Renal pelvis (tissue), 4 donors: ENCODE measurements around the gene VEPH1. TPM values are rescaled to one million over a fixed set of nuclear protein-coding genes. Genes with fewer than 3 reads are reported as not detected.

Experiments used
- DNase-seq: peaks from one replicate; pipeline ENCODE4 v3.0.0-alpha.2; 2013
- polyA plus RNA-seq, 3 donors: library from polyadenylated mRNA; unstranded; fragments of 120-200 nt; gene quantifications; one replicate each; pipeline ENCODE4 v1.2.1, GENCODE V29; 2013; ENCODE audit not compliant: insufficient read length in 3 of 3

Gene VEPH1
- polyA plus RNA-seq, 3 donors, result 46.2 to 58.5 (median 48.9) TPM

DNA sequence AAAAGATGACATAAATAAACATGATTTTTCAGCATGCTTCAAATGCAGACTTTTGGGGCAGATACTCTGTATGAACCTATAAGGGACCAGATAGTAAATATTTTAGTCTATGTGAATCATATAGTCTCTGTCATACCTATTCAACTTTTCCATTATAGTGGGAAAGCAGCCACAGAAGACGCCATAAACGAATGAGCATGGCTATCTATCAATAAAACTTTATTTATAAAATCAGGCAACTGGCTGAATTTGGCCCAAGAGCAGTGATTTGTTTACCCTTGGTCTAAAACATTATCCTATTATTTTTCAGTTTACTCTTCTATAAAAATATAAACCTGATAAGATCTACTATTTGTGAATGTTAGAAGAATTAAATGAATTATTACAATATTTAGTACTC, 25.9 kb upstream of the VEPH1 start:
- no peak for DNase-seq

DNA sequence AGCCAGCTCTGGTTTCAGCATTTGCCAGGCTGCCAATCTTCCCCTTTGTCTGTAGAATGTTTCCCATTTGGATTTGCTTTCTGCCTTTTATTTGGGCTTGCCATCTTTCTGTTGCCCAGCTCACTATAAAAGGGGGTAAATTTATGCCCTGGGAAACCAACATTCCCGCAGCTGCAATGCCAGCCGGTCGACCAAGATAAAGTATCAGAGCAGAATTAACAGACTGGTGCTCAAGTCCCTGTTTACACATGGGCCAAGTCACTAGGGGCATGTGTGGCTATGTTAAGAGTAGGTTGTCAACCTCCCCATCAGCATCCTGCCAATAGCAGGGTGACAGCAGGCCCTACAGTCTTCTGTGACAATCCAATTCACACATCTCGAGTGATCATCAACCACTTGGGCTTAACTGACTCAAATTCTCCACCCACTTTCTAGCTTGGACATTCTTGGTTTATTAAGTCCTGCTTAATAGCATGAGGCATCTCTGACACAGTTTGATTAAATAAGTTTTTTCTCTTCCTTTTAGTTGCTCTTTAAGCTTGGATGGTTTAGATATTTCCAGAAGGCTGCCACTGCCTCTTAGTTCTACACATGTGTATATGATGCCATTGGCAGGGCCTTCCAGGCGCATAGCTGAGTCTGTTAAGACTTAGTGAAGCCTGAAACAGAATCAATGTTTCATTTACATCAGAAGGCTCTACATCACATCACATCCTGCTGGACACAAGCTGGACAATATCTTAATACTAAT, 24.1 kb upstream of the VEPH1 start:
- no peak for DNase-seq

DNA sequence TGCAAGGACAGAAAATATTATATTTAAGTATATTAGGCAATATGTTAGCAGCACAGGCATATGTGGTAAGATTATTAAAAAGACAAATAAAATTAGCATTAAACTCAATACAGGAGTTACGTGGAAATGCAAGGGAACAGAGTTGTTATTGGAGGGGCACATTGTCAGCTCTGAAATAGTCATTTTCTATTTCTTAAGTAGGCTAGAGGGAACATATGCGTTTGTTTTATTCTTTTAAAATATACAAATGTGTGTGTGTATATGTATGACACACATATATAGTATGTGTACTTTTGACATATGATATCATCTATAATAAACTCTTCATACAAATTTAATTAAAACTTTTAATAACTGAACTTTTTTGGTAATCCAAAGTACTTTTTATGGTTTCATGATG, 22.8 kb upstream of the VEPH1 start:
- no peak for DNase-seq

- no peak for DNase-seq
Measured at GRCh38 chr3:157523814-157524213, 20.6 kb upstream of the VEPH1 start.

GRCh38 chr3:157522648-157523047, 19.4 kb upstream of the VEPH1 start:
- no peak for DNase-seq

DNA sequence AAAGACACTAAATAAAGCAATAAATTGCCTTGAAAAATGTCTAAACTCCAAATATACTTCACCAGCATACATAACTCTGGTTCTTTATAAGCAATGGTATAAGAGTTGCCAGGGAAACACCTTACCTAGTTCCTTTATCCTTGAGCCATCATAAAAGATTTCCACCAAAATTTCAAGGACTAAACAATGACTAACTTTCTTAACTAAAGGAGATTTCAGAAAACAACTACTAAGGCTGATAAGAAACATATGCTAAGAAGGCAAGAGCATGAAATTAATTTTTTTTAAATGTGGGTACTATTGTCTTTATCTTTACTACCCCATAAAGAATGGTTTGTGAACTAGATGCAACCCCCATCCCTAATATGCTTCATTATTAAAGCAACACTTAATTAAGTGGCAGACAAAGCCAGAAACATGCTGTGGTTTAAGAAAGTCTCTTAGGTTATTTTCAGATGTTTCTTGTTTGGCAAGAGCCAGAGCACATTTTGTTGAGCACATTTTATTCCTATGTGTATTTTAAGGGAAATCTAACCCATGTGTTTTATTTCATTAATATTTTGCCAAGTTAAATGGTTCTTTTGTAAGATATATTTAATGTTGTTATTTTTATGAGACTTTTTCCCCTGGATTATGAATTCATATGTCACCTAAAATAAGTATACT, 17.4 kb upstream of the VEPH1 start:
- no peak for DNase-seq

DNA sequence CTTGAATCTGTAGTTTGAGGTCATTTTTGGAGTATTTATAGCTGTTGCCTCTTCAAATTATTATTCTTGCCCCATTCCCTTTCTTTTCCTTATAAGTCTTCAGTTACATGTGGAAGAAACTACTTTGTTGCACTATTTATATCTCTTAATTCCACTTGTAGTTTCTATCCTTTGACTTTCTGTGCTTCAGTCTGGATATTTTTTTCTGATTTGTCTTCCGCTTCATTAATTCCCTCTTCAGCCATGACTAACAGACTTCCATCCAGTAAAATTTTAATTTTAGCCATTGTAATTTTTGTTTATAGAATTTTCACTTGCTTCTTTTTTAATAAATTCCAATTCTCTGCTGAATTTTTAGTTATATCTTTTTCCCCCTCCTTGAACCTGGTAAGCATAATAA, 15.7 kb upstream of the VEPH1 start:
- no peak for DNase-seq

DNA sequence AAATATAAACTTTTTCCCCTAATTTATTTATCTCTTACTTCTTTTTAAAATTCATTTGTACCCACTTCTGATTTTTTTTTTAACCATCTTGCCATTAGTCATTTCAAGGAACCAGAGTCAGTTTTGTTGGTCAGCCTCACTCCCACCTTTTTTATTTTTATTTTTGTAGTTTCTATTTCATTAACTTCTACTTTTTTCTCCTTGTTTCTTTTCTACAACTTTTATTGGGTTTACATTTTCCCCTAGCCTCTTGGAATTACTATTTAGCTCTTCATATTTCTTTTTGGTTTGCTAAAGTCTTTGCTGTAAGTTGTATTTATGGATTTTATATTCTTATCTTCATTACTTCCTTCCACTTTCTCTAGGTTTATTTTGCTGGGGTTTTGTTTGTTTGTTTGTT, 13.7 kb upstream of the VEPH1 start:
- no peak for DNase-seq

DNA sequence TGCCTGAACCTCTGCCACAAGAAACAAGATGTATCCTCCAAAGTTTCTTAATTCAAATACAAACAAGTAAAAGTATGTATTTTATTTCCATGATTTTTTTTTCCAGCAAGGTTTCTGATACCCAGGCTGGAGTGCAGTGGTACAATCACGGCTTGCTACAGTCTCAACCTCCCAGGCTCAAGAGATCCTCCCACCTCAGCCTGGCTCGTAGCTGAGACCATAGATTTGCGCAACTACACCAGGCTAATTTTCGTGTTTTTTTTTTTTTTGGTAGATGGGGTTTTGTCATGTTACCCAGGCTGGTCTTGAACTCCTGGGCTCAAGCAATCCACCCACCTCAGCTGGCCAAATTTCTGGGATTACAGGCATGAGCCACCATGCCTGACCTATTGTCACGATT, 12.2 kb upstream of the VEPH1 start:
- DNase-seq, result no peak

GRCh38 chr3:157514371-157514895, 11.2 kb upstream of the VEPH1 start:
- DNase-seq, result no peak

DNA sequence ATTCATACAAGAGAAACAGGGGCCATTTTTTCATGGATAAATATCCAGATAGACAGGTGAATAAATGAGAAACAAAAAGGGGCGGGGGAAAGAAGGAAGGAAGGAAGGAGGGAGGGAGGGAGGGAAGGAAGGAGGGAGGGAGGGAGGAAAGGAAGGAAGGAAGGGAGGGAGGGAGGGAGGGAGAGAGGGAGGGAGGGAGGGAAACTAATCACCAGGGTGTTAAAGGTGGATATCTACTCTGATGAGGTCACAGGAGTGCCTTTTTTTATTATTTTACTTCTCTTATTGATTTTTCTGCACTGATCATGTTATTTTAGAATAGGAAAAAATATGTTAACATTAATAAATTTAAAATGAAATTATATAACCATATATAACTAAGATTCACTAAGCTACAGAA, 10.4 kb upstream of the VEPH1 start:
- no peak for DNase-seq

DNA sequence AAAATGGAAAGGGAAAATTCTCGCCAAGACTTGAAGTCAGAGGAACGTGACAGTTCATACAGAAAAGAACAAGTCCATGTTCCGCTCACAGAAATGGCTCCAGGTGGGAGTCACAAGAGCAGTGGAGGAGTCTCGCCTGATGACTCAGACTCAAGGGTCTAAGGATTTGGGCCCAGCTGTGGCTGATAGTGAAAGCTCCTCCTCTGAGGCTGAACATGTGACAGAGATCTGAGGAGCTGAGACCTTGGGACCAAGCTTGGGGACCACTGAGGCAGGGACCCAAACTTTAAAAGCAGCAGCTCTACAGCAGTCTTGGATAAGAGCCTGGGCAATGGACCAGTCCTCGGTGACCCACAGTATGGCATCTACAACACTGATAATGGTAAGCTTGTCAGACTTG, 9.3 kb upstream of the VEPH1 start:
- no peak for DNase-seq

- no peak for DNase-seq
Measured at GRCh38 chr3:157508461-157508860, 5.2 kb upstream of the VEPH1 start.

DNA sequence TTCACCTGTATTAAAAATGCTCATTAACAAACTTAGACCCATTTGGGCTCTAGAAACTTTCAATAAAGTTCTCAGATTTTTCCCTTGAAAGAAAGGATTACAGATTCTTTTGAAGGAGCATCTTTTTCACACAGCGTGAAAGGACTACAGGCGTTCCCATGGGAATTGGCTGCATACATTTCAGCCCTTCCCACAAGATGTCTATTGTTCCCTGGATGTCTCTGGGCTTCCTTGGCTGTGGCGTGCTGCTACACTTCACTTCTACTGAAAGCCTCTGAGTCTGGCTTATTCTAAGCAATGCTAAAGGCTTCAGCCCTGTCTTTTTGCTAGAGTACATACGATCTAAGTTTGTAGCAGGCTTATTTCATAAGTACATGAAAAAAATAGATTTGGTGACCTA, 1.4 kb downstream of the VEPH1 start:
- DNase-seq, result no peak

DNA sequence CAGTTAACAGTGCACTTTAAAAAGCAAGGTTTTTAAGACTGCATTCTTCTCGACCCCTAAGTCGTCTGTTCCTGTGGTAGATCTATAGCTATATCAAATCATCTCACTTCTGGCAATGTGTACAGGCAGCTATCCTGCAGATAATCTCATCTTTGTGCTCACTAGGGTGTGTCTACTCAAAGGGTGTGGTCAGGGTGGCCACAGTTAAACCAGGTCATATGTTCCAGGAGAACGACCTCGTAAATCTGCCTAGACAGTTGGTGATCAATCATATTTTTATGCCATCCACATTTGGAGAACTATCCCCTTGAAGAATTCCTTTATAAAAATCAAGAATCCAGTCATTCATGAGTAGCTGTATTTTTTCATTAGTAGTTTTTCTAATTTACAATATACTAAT, 3.0 kb downstream of the VEPH1 start:
- no peak for DNase-seq

DNA sequence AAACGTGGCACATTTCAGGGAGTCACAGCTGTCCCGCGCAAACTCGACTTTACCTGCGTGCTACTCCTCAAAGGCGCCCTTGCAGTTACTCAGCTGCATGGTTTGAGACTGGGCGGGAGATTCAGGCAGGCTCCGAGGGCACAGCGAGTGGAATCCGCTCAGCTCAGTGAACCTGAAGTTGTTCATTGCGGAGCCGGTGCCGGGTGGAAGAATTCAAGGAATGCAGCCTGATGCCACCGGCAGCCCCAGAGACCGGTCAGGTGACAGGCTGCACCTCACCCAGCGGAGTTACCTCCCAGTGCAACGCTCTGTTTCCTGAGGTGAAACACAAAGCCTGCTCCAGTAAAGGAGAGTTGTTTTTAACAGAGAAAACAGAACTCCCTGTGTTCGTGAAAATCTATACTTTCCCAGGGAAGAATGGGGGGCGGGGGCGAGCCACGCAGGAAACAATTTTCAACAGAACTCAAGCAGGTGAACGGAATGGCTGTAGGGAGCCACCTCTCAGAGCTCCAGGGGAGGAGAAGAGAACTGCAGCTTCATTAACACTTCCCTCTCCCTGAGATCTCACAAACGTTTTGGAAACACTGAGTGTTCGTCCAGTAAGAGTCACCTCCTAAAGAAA, 3.8 kb downstream of the VEPH1 start:
- DNase-seq, result peak; percentile 89

GRCh38 chr3:157498371-157498770, 4.8 kb downstream of the VEPH1 start:
- no peak for DNase-seq

DNA sequence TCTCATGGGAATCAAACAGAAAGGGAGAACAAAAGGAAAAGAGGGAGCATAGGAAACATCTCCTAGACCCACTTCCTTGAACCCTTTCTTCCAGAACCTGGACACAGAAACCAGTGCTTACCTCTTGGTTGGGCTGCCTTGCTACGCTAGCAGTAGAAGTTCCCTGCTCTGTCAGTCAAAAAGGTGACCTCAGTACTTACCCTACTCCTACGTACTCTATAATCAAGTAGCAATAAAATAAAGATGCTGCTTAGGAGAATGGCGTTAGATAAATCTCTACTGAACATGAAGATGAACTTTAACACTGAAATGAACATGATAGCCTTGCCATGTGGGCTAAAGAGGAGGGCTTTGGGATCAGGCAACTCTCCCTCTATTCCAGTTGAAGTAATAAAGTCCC, 7.4 kb downstream of the VEPH1 start:
- no peak for DNase-seq

GRCh38 chr3:157494581-157495281, 8.5 kb downstream of the VEPH1 start:
- DNase-seq, result peak; percentile 44

DNA sequence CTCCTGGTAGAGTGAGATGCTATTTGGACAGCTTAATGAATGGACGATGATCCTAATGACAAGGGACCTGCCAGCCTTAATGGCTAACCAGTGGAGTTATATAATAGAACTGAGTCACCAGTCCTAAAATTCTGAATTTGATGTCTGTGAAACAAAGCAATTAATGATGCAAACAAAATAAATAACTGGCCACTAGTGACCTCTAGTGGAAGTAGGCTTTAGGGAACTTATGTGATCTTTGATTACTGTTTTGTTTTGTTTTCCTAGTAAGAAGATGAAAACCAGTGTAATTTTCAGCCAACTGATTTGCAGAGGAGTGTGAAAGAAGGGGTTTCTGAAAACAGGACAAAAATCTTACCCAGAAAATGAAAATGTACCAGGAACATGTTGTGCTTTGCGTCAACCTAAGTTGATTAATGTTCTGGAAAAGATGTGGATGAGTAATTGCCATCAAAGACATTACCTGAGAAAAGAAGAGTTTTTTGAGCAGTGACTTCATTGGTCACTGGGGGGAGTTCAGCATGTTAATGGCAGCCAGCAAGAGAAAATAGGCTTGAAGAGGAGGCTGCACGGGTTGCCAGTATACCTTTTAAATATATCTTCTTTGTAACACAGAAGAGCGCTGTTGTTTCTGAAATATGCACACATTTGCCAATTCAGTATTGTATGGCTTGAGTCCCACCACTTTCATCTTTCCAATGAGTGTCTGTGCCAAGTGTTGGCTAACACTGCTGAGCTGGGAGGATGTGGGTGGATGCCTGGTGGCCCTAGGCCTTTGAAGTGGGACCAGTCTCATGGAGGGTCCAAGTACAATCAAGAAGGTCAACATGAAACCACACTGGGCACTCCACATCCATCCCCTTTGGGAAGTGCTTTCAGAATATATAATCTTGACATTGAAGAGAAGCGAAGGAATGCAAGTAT, 9.3 kb downstream of the VEPH1 start:
- DNase-seq, result peak; percentile 70

DNA sequence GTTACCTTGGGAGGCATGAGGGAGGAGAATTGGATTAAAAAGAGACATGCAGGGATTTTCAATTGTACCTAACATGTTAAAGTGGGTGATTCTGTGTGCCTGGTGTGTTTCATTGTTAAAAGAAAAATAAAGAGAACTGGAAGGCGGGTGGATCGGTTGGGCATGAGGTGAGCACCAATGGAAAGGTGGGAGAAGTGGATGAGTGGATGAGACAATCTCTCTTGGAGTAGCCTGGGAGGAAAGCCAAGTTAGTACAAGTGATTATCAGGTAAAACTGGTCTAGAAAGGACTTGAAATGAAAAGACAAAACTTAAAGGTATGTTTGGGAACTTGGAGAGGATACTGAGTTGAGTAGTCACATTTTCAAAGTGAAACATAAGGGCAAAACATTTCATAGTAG, 12.1 kb downstream of the VEPH1 start:
- DNase-seq, result no peak
